ENCODE data around the gene AOC2. TPM values are rescaled to one million over a fixed set of nuclear protein-coding genes. Genes with fewer than 3 reads are reported as not detected.
"Not testable (repeated sequence)": the region's sequence is repeated elsewhere in the genome, so short reads cannot be mapped to it uniquely, and the experiment has no call there.

Gene AOC2
- total RNA-seq, 1 experiment from 2014 or later, result 11.0 TPM

GRCh38 chr17:42898147-42898811, 53.9 kb downstream of the AOC2 start:
- no peak overlapping the region for H3K4me3 Mint-ChIP-seq
- CTCF ChIA-PET, result interaction anchor here (1.0 to 1.2 kb wide), 2 partner anchors 33 to 40 kb away, joined by 3 read pairs; no protein-coding TSS in a partner anchor
- no peaks in the 10 kb centered on the region for H3K36me3 Mint-ChIP-seq
- no peak for TF ChIP-seq SP1 (CRISPR knock-in tag; conservative IDR thresholded peaks at IDR 0.05)
- TF ChIP-seq TEAD1 (CRISPR knock-in tag; IDR thresholded peaks at IDR 0.05), result no peak
- no peak for DNase-seq (ENCODE audit: low spot score)
- H3K27me3 Mint-ChIP-seq (ENCODE audit: low read depth), result peaks cover 2% of the 10 kb centered on the region; the same call in 1 of the 2 replicates
- H3K9me3 Mint-ChIP-seq, result no peaks in the 10 kb centered on the region; the same call in 1 of the 2 replicates
- POLR2A ChIA-PET, result no interaction called here
- H3K4me1 Mint-ChIP-seq, result peaks cover 12% of the 10 kb centered on the region
- ATAC-seq, result no peak
- H3K27ac Mint-ChIP-seq, result no peak overlapping the region

GRCh38 chr17:42899981-42900380, 55.6 kb downstream of the AOC2 start:
- H3K4me3 Mint-ChIP-seq; H3K4me1 Mint-ChIP-seq; H3K36me3 Mint-ChIP-seq; H3K27ac Mint-ChIP-seq; H3K27me3 Mint-ChIP-seq (ENCODE audit: low read depth); CTCF ChIA-PET; DNase-seq (ENCODE audit: low spot score); H3K9me3 Mint-ChIP-seq; ATAC-seq; POLR2A ChIA-PET: not testable (repeated sequence)
- peak; percentile 65; the same call in 1 of the 2 replicates for TF ChIP-seq ZNF121 (CRISPR knock-in tag; IDR thresholded peaks at IDR 0.05)

Small RNAs within 50 kb of the gene (microRNA-seq; reads per million reads assigned to microRNA genes)
- gene MIR6781 (ENCODE audit: borderline number of aligned reads), result 1.7 reads per million

Other genes with a start within 250 kb of the AOC2 start
- gene RETREG3, start 235.2 kb upstream of the AOC2 start, total RNA-seq (2021), result 39.8 to 43.2 TPM (median 40.4 TPM) in 3 replicates
- gene TUBG1, start 234.9 kb upstream of the AOC2 start, total RNA-seq (2021), result 130 to 141 TPM (median 140 TPM) in 3 replicates
- 22.1 to 26.7 TPM (median 22.2 TPM) in 3 replicates for gene TUBG2, start 185.3 kb upstream of the AOC2 start, total RNA-seq (2021)
- gene PLEKHH3, start 167.6 kb upstream of the AOC2 start, total RNA-seq (2021), result 33.0 to 40.2 TPM (median 35.6 TPM) in 3 replicates
- gene CCR10, start 162.7 kb upstream of the AOC2 start, total RNA-seq (2021), result 3.7 to 4.4 TPM (median 4.2 TPM) in 3 replicates
- gene CNTNAP1, start 162.0 kb upstream of the AOC2 start, total RNA-seq (2021), result 12.1 to 12.7 TPM (median 12.7 TPM) in 3 replicates
- 19.8 to 24.1 TPM (median 22.4 TPM) in 3 replicates for gene EZH1, start 99.5 kb upstream of the AOC2 start, total RNA-seq (2021)
- gene RAMP2, start 83.4 kb upstream of the AOC2 start, total RNA-seq (2021), result 10.9 to 13.1 TPM (median 11.6 TPM) in 3 replicates
- 98.6 to 103 TPM (median 101 TPM) in 3 replicates for gene VPS25, start 71.1 kb upstream of the AOC2 start, total RNA-seq (2021)
- 1.4 to 1.7 TPM (median 1.5 TPM) in 3 replicates for gene WNK4, start 64.0 kb upstream of the AOC2 start, total RNA-seq (2021)
- gene COA3, start 45.9 kb upstream of the AOC2 start, total RNA-seq (2021), result 54.2 to 65.2 TPM (median 60.9 TPM) in 3 replicates
- gene CNTD1, start 45.7 kb upstream of the AOC2 start, total RNA-seq (2021), result not detected in 3 replicates
- gene BECN1, start 20.3 kb upstream of the AOC2 start, total RNA-seq (2021), result 51.8 to 59.2 TPM (median 54.7 TPM) in 3 replicates
- 141 to 192 TPM (median 159 TPM) in 3 replicates for gene PSME3, start 11.2 kb upstream of the AOC2 start, total RNA-seq (2021)
- 6.2 to 8.2 TPM (median 7.6 TPM) in 3 replicates for gene AOC3, start 6.6 kb downstream of the AOC2 start, total RNA-seq (2021)
- gene G6PC1, start 56.2 kb downstream of the AOC2 start, total RNA-seq (2021), result 0.37 TPM in 1 of 3 replicates, not detected in the others
- 44.3 to 61.5 TPM (median 49.2 TPM) in 3 replicates for gene AARSD1, start 119.9 kb downstream of the AOC2 start, total RNA-seq (2021)
- 1.8 to 2.5 TPM (median 2.1 TPM) in 3 replicates for gene PTGES3L, start 135.5 kb downstream of the AOC2 start, total RNA-seq (2021)
- gene RUNDC1, start 136.0 kb downstream of the AOC2 start, total RNA-seq (2021), result 12.2 to 14.2 TPM (median 12.7 TPM) in 3 replicates
- 1,391 to 1,553 TPM (median 1,518 TPM) in 3 replicates for gene RPL27, start 153.8 kb downstream of the AOC2 start, total RNA-seq (2021)
- 3.0 to 4.7 TPM (median 3.8 TPM) in 3 replicates for gene IFI35, start 162.2 kb downstream of the AOC2 start, total RNA-seq (2021)
- 291 to 298 TPM (median 296 TPM) in 3 replicates for gene VAT1, start 177.8 kb downstream of the AOC2 start, total RNA-seq (2021)
- 46.9 to 51.8 TPM (median 50.2 TPM) in 3 replicates for gene RND2, start 180.7 kb downstream of the AOC2 start, total RNA-seq (2021)